GM12878 (cell line): ENCODE measurements around the gene BRD1. TPM values are rescaled to one million over a fixed set of nuclear protein-coding genes. Genes with fewer than 3 reads are reported as not detected.

ENCODE experiments used
- ATAC-seq: fragments of 200-7000 bp; cut with Tn5 transposase; 3 replicates; pipeline ENCODE4 v1.9.1; 2020; ENCODE audit warnings: mild to moderate bottlenecking, moderate library complexity
- BruUV-seq: library from RNA; stranded (reverse); fragments of 400-500 nt; replicated peaks from 2 replicates; lab custom pipeline; 2021; lab: Mats Ljungman, UMichigan
- CTCF ChIA-PET: fragments of 300-600 bp; sonication (Branson Sonifier 250); formaldehyde crosslinking; extraction: SDS; loops from one replicate; lab custom pipeline; 2021; ENCODE audit warnings: inconsistent platforms; lab: Yijun Ruan, JAX
- POLR2A ChIA-PET: fragments of 350-600 bp; formaldehyde crosslinking; extraction: SDS; loops from one replicate; lab custom pipeline; 2021; ENCODE audit warnings: inconsistent platforms; lab: Charles Lee
- RAD21 ChIA-PET: fragments of 300-600 bp; sonication (Branson Sonifier 250); formaldehyde crosslinking; loops from one replicate; lab custom pipeline; 2023; ENCODE audit warnings: antibody characterized with exemption; ENCODE audit not compliant: unreplicated experiment; lab: Charles Lee
- SMC1A ChIA-PET: fragments of 300-600 bp; sonication (Branson Sonifier 250); formaldehyde crosslinking; loops from one replicate; lab custom pipeline; 2023; ENCODE audit not compliant: unreplicated experiment, uncharacterized antibody; lab: Charles Lee
- DNase-seq: peaks from one replicate; pipeline ENCODE4 v3.0.0-alpha.2; 2011; ENCODE audit warnings: low read depth, low spot score
- FAIRE-seq: peaks from 3 replicates; lab custom pipeline; 2011; peaks lifted over from hg19 to GRCh38; lab: Jason Lieb, UNC
- H2AFZ ChIP-seq: 2 replicates; pipeline ENCODE4 v1.6.0; 2011; ENCODE audit warnings: low read depth, low read length, control low read depth; ENCODE audit not compliant: control insufficient read depth
- H3K27ac ChIP-seq: 2 replicates; pipeline ENCODE4 v1.5.1; 2011; ENCODE audit warnings: control low read depth; ENCODE audit not compliant: control insufficient read depth, insufficient read depth
- H3K27me3 ChIP-seq, 2 experiments: replicated peaks in 1 of 2; 2 replicates each; pipeline versions ENCODE4 v1.6.0 to v1.6.1; 2011; ENCODE audit warnings: low read length in 1 of 2; ENCODE audit not compliant: control insufficient read depth in 2 of 2, insufficient read depth in 2 of 2
- H3K36me3 ChIP-seq, 2 experiments: 2 replicates each; pipeline ENCODE4 v1.5.1; 2011; ENCODE audit warnings: low read length in 1 of 2; ENCODE audit not compliant: control insufficient read depth in 2 of 2, insufficient read depth in 2 of 2
- H3K4me1 ChIP-seq: 2 replicates; pipeline ENCODE4 v1.6.1; 2011; ENCODE audit warnings: mild to moderate bottlenecking, low read length, moderate library complexity, mixed read lengths; ENCODE audit not compliant: control insufficient read depth, insufficient read depth
- H3K4me2 ChIP-seq: 2 replicates; pipeline ENCODE4 v1.6.0; 2011; ENCODE audit warnings: control low read depth; ENCODE audit not compliant: control insufficient read depth, insufficient read depth
- H3K4me3 ChIP-seq: fragments of 200-600 bp; sonication (generic); 2 replicates; pipeline ENCODE4 v1.5.1; 2016
- H3K79me2 ChIP-seq: 2 replicates; pipeline ENCODE4 v1.6.0; 2011; ENCODE audit warnings: low read length; ENCODE audit not compliant: control insufficient read depth, insufficient read depth
- H3K9ac ChIP-seq: 2 replicates; pipeline ENCODE4 v1.8.0; 2011; ENCODE audit warnings: low read length, control low read depth, mixed read lengths; ENCODE audit not compliant: control insufficient read depth, insufficient read depth
- H3K9me3 ChIP-seq: replicated peaks from 3 replicates; pipeline ENCODE4 v1.5.1; 2011; ENCODE audit warnings: mild to moderate bottlenecking, low read length; ENCODE audit not compliant: control insufficient read depth, insufficient read depth
- H4K20me1 ChIP-seq: 2 replicates; pipeline ENCODE4 v1.6.0; 2011; ENCODE audit not compliant: control insufficient read depth, insufficient read depth
- CHD2 ChIP-seq: IDR thresholded peaks from 2 replicates; pipeline ENCODE4 v1.6.1; 2011; ENCODE audit warnings: low read depth, low read length, improper control_type of control experiment, borderline replicate concordance
- HCFC1 ChIP-seq: fragments of 150-350 bp; IDR thresholded peaks from 2 replicates; pipeline ENCODE4 v1.6.1; 2014; ENCODE audit warnings: low read length
- JUNB ChIP-seq: IDR thresholded peaks from 2 replicates; pipeline ENCODE4 v1.6.1; 2016; ENCODE audit warnings: antibody characterized with exemption, mild to moderate bottlenecking
- MTA3 ChIP-seq: IDR thresholded peaks from 2 replicates; pipeline ENCODE4 v1.6.1; 2012; ENCODE audit warnings: low read length, inconsistent platforms, borderline replicate concordance
- NR2C2 ChIP-seq: IDR thresholded peaks from 2 replicates; pipeline ENCODE4 v1.6.1; 2011; ENCODE audit warnings: borderline replicate concordance, low read depth; ENCODE audit not compliant: control insufficient read depth, insufficient read length
- SPI1 ChIP-seq: IDR thresholded peaks from 2 replicates; pipeline ENCODE4 v1.6.1; 2011; ENCODE audit warnings: low read depth, mild to moderate bottlenecking, low read length, moderate library complexity, borderline replicate concordance; ENCODE audit not compliant: insufficient read depth
- STAT1 ChIP-seq: fragments of 450-650 bp; conservative IDR thresholded peaks from 2 replicates; pipeline ENCODE4 v1.6.1; 2014; ENCODE audit warnings: antibody characterized with exemption, mild to moderate bottlenecking
- SUZ12 ChIP-seq: fragments of 200-600 bp; sonication (generic); IDR thresholded peaks from one replicate; pipeline ENCODE4 v1.6.1; 2018; ENCODE audit warnings: antibody characterized with exemption, mild to moderate bottlenecking; ENCODE audit not compliant: unreplicated experiment
- USF1 ChIP-seq: IDR thresholded peaks from 2 replicates; pipeline ENCODE4 v1.6.1; 2011; ENCODE audit warnings: borderline replicate concordance, low read depth, mild to moderate bottlenecking, moderate library complexity, mixed read lengths, low read length; ENCODE audit not compliant: insufficient read depth; ENCODE audit errors: extremely low read length
- ZBTB11 ChIP-seq: fragments of 450-650 bp; formaldehyde crosslinking; IDR thresholded peaks from 2 replicates; pipeline ENCODE4 v1.5.0; 2022; ENCODE audit warnings: mild to moderate bottlenecking, missing genetic modification characterization
- ZNF207 ChIP-seq: fragments of 450-650 bp; IDR thresholded peaks from 2 replicates; pipeline ENCODE4 v1.6.1; 2014; ENCODE audit warnings: antibody characterized with exemption, mild to moderate bottlenecking, borderline replicate concordance
- WGBS: methylation state at CpG from one replicate; pipeline ENCODE4 v1.1.6; 2016; ENCODE audit warnings: low lambda C conversion rate; ENCODE audit not compliant: insufficient replicate concordance, insufficient coverage; ENCODE audit errors: missing lambda C conversion rate; 5-methylcytosine and 5-hydroxymethylcytosine counted together
- in situ Hi-C: fragments of 300-500 bp; cut with MboI; formaldehyde crosslinking; loops from 9 replicates; pipeline ENCODE4 v1.14.3; 2018; ENCODE audit warnings: mixed read lengths
- intact Hi-C: fragments of 100-400 bp; cut with micrococcal nuclease; formaldehyde crosslinking; loops from one replicate; pipeline ENCODE4 v1.14.2; 2022; ENCODE audit not compliant: unreplicated experiment
- polyA plus RNA-seq, 11 experiments: library from polyadenylated mRNA; depleted of rRNA in 4 of 11; unstranded in 6 of 11; stranded (reverse) in 5 of 11; fragments of >200 nt; fragmentation: Nextera tagmentation in 4 of 11; fragmentation: Illumina TruSeq in 1 of 11; extraction: Ambion mirVana in 4 of 11; extraction: Trizol in 1 of 11; gene quantifications; 1 replicate in 1 of 11; 2 replicates in 10 of 11; pipeline versions ENCODE4 v1.2.1 to v1.2.3, GENCODE V29; 2011 to 2016; ENCODE audit warnings: inconsistent platforms in 2 of 11, missing spikeins in 2 of 11, low read depth in 1 of 11
- total RNA-seq, 4 experiments: library from RNA; depleted of rRNA in 3 of 4; stranded (reverse); fragments of >200 nt in 3 of 4; fragmentation: Illumina TruSeq in 1 of 4; extraction: Trizol in 1 of 4; gene quantifications; 2 replicates each; pipeline versions ENCODE4 v1.2.1 to v1.2.3, GENCODE V29; 2013 to 2021

BRD1 gene
- total and polyA plus RNA-seq, 10 of the 15 experiments (the other 5 are each of a cell fraction or from before 2014, with no cell fraction given): 0.90 to 26.4 (median 7.1) TPM

- no peak overlapping the region; the same call in 1 of the 2 replicates for H3K9ac ChIP-seq
- BruUV-seq: no TSS peak
- RAD21 ChIA-PET: no interaction called here
- no peak for TF ChIP-seq CHD2
- peak; percentile 31; the same call in 1 of the 2 replicates for TF ChIP-seq SPI1
- TF ChIP-seq, all 136 proteins: peak for 1
- Histone ChIP-seq H3K27ac (no peak overlapping the region), H3K4me2 (no peak overlapping the region), H3K9me3 (no peaks in the 10 kb centered on the region), H3K4me3 (no peak overlapping the region), H3K4me1 (peaks cover 8% of the 10 kb centered on the region), H4K20me1 (peaks cover 3% of the 10 kb centered on the region), H2AFZ (no peak overlapping the region), H3K79me2 (peaks cover 67% of the 10 kb centered on the region), H3K36me3 (peaks cover 16 to 34% of the 10 kb centered on the region in 2 experiments), H3K27me3 (no peaks in the 10 kb centered on the region)
- ATAC-seq (peak; percentile 68), DNase-seq (peak; percentile 15), FAIRE-seq (peak; percentile 23)
- intact Hi-C loops: no loop called here
- POLR2A ChIA-PET: no interaction called here
- CTCF ChIA-PET: no interaction called here
- 43% methylated on average over 15 of the region's 15 CpGs for WGBS
- in situ Hi-C loops: no loop called here
- SMC1A ChIA-PET: no interaction called here
These were observed 12.0 kb downstream of the BRD1 start for GRCh38 chr22:49815641-49816091.

GRCh38 chr22:49814856-49815255 is 12.8 kb downstream of the BRD1 start:
- BruUV-seq: no TSS peak
- WGBS: 55% methylated on average over 8 of the region's 8 CpGs
- POLR2A ChIA-PET: no interaction called here

More at GRCh38 chr22:49814856-49815255, 12.8 kb downstream of the BRD1 start:
- H3K79me2 ChIP-seq: peaks cover 67% of the 10 kb centered on the region
- SMC1A ChIA-PET: no interaction called here
- CTCF ChIA-PET: no interaction called here
- no peaks in the 10 kb centered on the region for H3K9me3 ChIP-seq
- H3K4me2 ChIP-seq: no peak overlapping the region
- H3K4me1 ChIP-seq: peaks cover 8% of the 10 kb centered on the region
- H3K4me3 ChIP-seq: no peak overlapping the region
- in situ Hi-C loops (no loop called here), intact Hi-C loops (no loop called here)
- H3K27me3 ChIP-seq: no peaks in the 10 kb centered on the region
- H3K9ac ChIP-seq: no peak overlapping the region
- H3K36me3 ChIP-seq: peaks cover 12 to 30% of the 10 kb centered on the region in 2 experiments
- peaks cover 8% of the 10 kb centered on the region for H4K20me1 ChIP-seq
- no peak for DNase-seq
- H3K27ac ChIP-seq: no peak overlapping the region
- RAD21 ChIA-PET: no interaction called here
- H2AFZ ChIP-seq: no peak overlapping the region
- no peak for FAIRE-seq
- no peak for ATAC-seq
- no peak for TF ChIP-seq NR2C2
- no peak for TF ChIP-seq ZBTB11 (CRISPR knock-in tag)
- TF ChIP-seq ZNF207: no peak
- no peak for TF ChIP-seq SUZ12
- no peak for TF ChIP-seq STAT1
- no peak for TF ChIP-seq JUNB
- no peak for TF ChIP-seq HCFC1
- TF ChIP-seq USF1: no peak
- no peak for TF ChIP-seq MTA3
